ENCODE data around the gene SCAMP3. TPM values are rescaled to one million over a fixed set of nuclear protein-coding genes. Genes with fewer than 3 reads are reported as not detected.

SCAMP3 gene
- polyA plus RNA-seq, 1 experiment, result 104 TPM

- CTCF ChIA-PET, result interaction anchor here (5.4 kb wide), 1 partner anchor 39 kb away, joined by 55 read pairs; no protein-coding TSS in a partner anchor
- POLR2A ChIA-PET, result no interaction called here
- H3K4me3 ChIP-seq (ENCODE audit: low read depth, low read length), result no peak overlapping the region
- TF ChIP-seq, protein P1, sequence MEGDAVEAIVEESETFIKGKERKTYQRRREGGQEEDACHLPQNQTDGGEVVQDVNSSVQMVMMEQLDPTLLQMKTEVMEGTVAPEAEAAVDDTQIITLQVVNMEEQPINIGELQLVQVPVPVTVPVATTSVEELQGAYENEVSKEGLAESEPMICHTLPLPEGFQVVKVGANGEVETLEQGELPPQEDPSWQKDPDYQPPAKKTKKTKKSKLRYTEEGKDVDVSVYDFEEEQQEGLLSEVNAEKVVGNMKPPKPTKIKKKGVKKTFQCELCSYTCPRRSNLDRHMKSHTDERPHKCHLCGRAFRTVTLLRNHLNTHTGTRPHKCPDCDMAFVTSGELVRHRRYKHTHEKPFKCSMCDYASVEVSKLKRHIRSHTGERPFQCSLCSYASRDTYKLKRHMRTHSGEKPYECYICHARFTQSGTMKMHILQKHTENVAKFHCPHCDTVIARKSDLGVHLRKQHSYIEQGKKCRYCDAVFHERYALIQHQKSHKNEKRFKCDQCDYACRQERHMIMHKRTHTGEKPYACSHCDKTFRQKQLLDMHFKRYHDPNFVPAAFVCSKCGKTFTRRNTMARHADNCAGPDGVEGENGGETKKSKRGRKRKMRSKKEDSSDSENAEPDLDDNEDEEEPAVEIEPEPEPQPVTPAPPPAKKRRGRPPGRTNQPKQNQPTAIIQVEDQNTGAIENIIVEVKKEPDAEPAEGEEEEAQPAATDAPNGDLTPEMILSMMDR (IDR thresholded peaks at IDR 0.05; ENCODE audit: low read depth, low read length), result no peak
- no peaks in the 10 kb centered on the region for H3K9me3 ChIP-seq (ENCODE audit: control insufficient read depth, insufficient read depth, low read length)
- no peak overlapping the region for H3K27ac ChIP-seq (ENCODE audit: low read depth, low read length)
- no peak for DNase-seq (ENCODE audit: low read depth, low spot score)
- H3K27me3 ChIP-seq (ENCODE audit: control insufficient read depth, insufficient read depth, low read length), result no peaks in the 10 kb centered on the region
These were observed 51.7 kb downstream of the SCAMP3 start for GRCh38 chr1:155210314-155211104.

GRCh38 chr1:155209312-155209721 lies 52.8 kb downstream of the SCAMP3 start:
- POLR2A ChIA-PET, result interaction anchor here (1.0 to 2.5 kb wide), 4 partner anchors 16 to 36 kb away, joined by 4 to 19 read pairs (median 6); partner anchors contain the start of gene KRTCAP2
- DNase-seq (ENCODE audit: low read depth, low spot score), result no peak
- CTCF ChIA-PET, result interaction anchor here (1.5 to 5.4 kb wide), 3 partner anchors 16 to 41 kb away, joined by 7 to 55 read pairs (median 22); partner anchors contain the start of gene KRTCAP2

GRCh38 chr1:155208541-155209311 lies 53.4 kb downstream of the SCAMP3 start, which contains the start of gene MTX1:
Gene MTX1 (plus strand): TSS chr1:155208695. CDS start chr1:155208805, 110 bp downstream.
- peak within 1 kb of the TSS; percentile 96 for H3K4me3 ChIP-seq (ENCODE audit: low read depth, low read length)
- DNase-seq (ENCODE audit: low read depth, low spot score), result no peak
- H3K9me3 ChIP-seq (ENCODE audit: control insufficient read depth, insufficient read depth, low read length), result no peaks in the 10 kb centered on the region
- TF ChIP-seq, protein P1 (IDR thresholded peaks at IDR 0.05; ENCODE audit: low read depth, low read length), result no peak
- no peaks in the 10 kb centered on the region for H3K27me3 ChIP-seq (ENCODE audit: control insufficient read depth, insufficient read depth, low read length)
- H3K27ac ChIP-seq (ENCODE audit: low read depth, low read length), result peak within 1 kb of the TSS; percentile 97
- CTCF ChIA-PET, result interaction anchor here (1.0 to 5.4 kb wide), 6 partner anchors 15 to 41 kb away, joined by 3 to 55 read pairs (median 9); partner anchors contain the start of gene KRTCAP2
- POLR2A ChIA-PET, result interaction anchor here (1.0 to 2.5 kb wide), 6 partner anchors 15 to 36 kb away, joined by 4 to 19 read pairs (median 6); partner anchors contain the start of gene KRTCAP2

More at GRCh38 chr1:155209312-155209721, 52.8 kb downstream of the SCAMP3 start:
- Histone ChIP-seq H3K27ac (ENCODE audit: low read depth, low read length) (peak overlapping the region; percentile 39), H3K4me3 (ENCODE audit: low read depth, low read length) (peak overlapping the region; percentile 96), H3K9me3 (ENCODE audit: control insufficient read depth, insufficient read depth, low read length) (no peaks in the 10 kb centered on the region), H3K27me3 (ENCODE audit: control insufficient read depth, insufficient read depth, low read length) (no peaks in the 10 kb centered on the region)
- TF ChIP-seq, protein P1 (IDR thresholded peaks at IDR 0.05; ENCODE audit: low read depth, low read length), result no peak

GRCh38 chr1:155207806-155208540 lies 54.2 kb downstream of the SCAMP3 start, which contains the start of gene THBS3:
Gene THBS3 (minus strand): TSS chr1:155207897. CDS start chr1:155207876, 21 bp downstream.
- POLR2A ChIA-PET, result interaction anchor here (1.0 to 2.7 kb wide), 7 partner anchors 13 to 36 kb away, joined by 5 to 19 read pairs (median 9); a partner anchor contains a TSS
- Histone ChIP-seq H3K27ac (ENCODE audit: low read depth, low read length) (peak within 1 kb of the TSS; percentile 97), H3K4me3 (ENCODE audit: low read depth, low read length) (peak within 1 kb of the TSS; percentile 96), H3K27me3 (ENCODE audit: control insufficient read depth, insufficient read depth, low read length) (no peaks in the 10 kb centered on the region), H3K9me3 (ENCODE audit: control insufficient read depth, insufficient read depth, low read length) (no peaks in the 10 kb centered on the region)
- CTCF ChIA-PET, result interaction anchor here (1.0 to 5.4 kb wide), 7 partner anchors 8 to 42 kb away, joined by 3 to 55 read pairs (median 11); partner anchors contain the start of gene KRTCAP2
- TF ChIP-seq, protein P1 (IDR thresholded peaks at IDR 0.05; ENCODE audit: low read depth, low read length), result no peak
- no peak for DNase-seq (ENCODE audit: low read depth, low spot score)
